ENCODE results near the gene NAAA.
A peak's percentile ranks its signal among the peaks of the same experiment; 100 is the strongest.
"Not testable (repeated sequence)": the region's sequence is repeated elsewhere in the genome, so short reads cannot be mapped to it uniquely, and the experiment has no call there.

NAAA gene

GRCh38 chr4:75953509-75953908 lies 12.7 kb upstream of the NAAA start:
- no peak overlapping the region for H3K27ac ChIP-seq (ENCODE audit: low read length)
- H3K36me3 ChIP-seq (ENCODE audit: control insufficient read depth in 1 of 2, insufficient read depth in 2 of 2, low read length in 2 of 2), result peaks cover 66 to 73% of the 10 kb centered on the region in 2 donors

GRCh38 chr4:75950213-75950815 lies 9.5 kb upstream of the NAAA start:
- Histone ChIP-seq H3K4me3 (ENCODE audit: low read depth in 1 of 2, low read length in 2 of 2) (no peak overlapping the region), H3K4me1 (ENCODE audit: control insufficient read depth in 1 of 2, insufficient read depth in 2 of 2, low read length in 2 of 2) (no peaks in the 10 kb centered on the region), H3K27me3 (ENCODE audit: low read depth, low read length) (no peaks in the 10 kb centered on the region), H3K9me3 (ENCODE audit: control insufficient read depth in 1 of 2, low read length in 2 of 2) (no peaks in the 10 kb centered on the region), H3K36me3 (ENCODE audit: control insufficient read depth in 1 of 2, insufficient read depth in 2 of 2, low read length in 2 of 2) (peaks cover 35 to 58% of the 10 kb centered on the region in 2 donors), H3K27ac (ENCODE audit: low read length) (no peak overlapping the region)

More at GRCh38 chr4:75953509-75953908, 12.7 kb upstream of the NAAA start:
- Histone ChIP-seq H3K4me1 (ENCODE audit: control insufficient read depth in 1 of 2, insufficient read depth in 2 of 2, low read length in 2 of 2) (no peaks in the 10 kb centered on the region), H3K4me3 (ENCODE audit: low read depth in 1 of 2, low read length in 2 of 2) (no peak overlapping the region), H3K27me3 (ENCODE audit: low read depth, low read length) (no peaks in the 10 kb centered on the region), H3K9me3 (ENCODE audit: control insufficient read depth in 1 of 2, low read length in 2 of 2) (no peaks in the 10 kb centered on the region)

- Histone ChIP-seq H3K4me3 (ENCODE audit: low read depth in 1 of 2, low read length in 2 of 2) (no peak overlapping the region), H3K9me3 (ENCODE audit: control insufficient read depth in 1 of 2, low read length in 2 of 2) (no peaks in the 10 kb centered on the region), H3K36me3 (ENCODE audit: control insufficient read depth in 1 of 2, insufficient read depth in 2 of 2, low read length in 2 of 2) (peaks cover 33 to 47% of the 10 kb centered on the region in 2 donors), H3K4me1 (ENCODE audit: control insufficient read depth in 1 of 2, insufficient read depth in 2 of 2, low read length in 2 of 2) (no peaks in the 10 kb centered on the region), H3K27me3 (ENCODE audit: low read depth, low read length) (no peaks in the 10 kb centered on the region), H3K27ac (ENCODE audit: low read length) (no peak overlapping the region)
These were observed 8.1 kb upstream of the NAAA start for GRCh38 chr4:75948822-75949444.

- H3K4me1 ChIP-seq (ENCODE audit: control insufficient read depth in 1 of 2, insufficient read depth in 2 of 2, low read length in 2 of 2), result no peaks in the 10 kb centered on the region
- no peaks in the 10 kb centered on the region for H3K9me3 ChIP-seq (ENCODE audit: control insufficient read depth in 1 of 2, low read length in 2 of 2)
- peak overlapping the region; percentile 79 to 97 for H3K4me3 ChIP-seq (ENCODE audit: low read depth in 1 of 2, low read length in 2 of 2)
- H3K36me3 ChIP-seq (ENCODE audit: control insufficient read depth in 1 of 2, insufficient read depth in 2 of 2, low read length in 2 of 2), result peaks cover 2 to 6% of the 10 kb centered on the region in 2 donors
- no peaks in the 10 kb centered on the region for H3K27me3 ChIP-seq (ENCODE audit: low read depth, low read length)
- H3K27ac ChIP-seq (ENCODE audit: low read length), result peak overlapping the region; percentile 51
These were observed 722 bp downstream of the NAAA start for GRCh38 chr4:75939890-75940691.

GRCh38 chr4:75935628-75936027 lies 5.2 kb downstream of the NAAA start:
- no peaks in the 10 kb centered on the region for H3K4me1 ChIP-seq (ENCODE audit: control insufficient read depth in 1 of 2, insufficient read depth in 2 of 2, low read length in 2 of 2)
- no peak overlapping the region for H3K4me3 ChIP-seq (ENCODE audit: low read depth in 1 of 2, low read length in 2 of 2)
- peaks cover 5 to 13% of the 10 kb centered on the region in 2 donors for H3K36me3 ChIP-seq (ENCODE audit: control insufficient read depth in 1 of 2, insufficient read depth in 2 of 2, low read length in 2 of 2)

GRCh38 chr4:75930152-75930551 lies 10.7 kb downstream of the NAAA start:
- Histone ChIP-seq H3K4me3 (ENCODE audit: low read depth in 1 of 2, low read length in 2 of 2) (no peak overlapping the region), H3K36me3 (ENCODE audit: control insufficient read depth in 1 of 2, insufficient read depth in 2 of 2, low read length in 2 of 2) (peaks cover 10 to 30% of the 10 kb centered on the region in 2 donors), H3K27ac (ENCODE audit: low read length) (no peak overlapping the region), H3K27me3 (ENCODE audit: low read depth, low read length) (no peaks in the 10 kb centered on the region), H3K4me1 (ENCODE audit: control insufficient read depth in 1 of 2, insufficient read depth in 2 of 2, low read length in 2 of 2) (no peaks in the 10 kb centered on the region), H3K9me3 (ENCODE audit: control insufficient read depth in 1 of 2, low read length in 2 of 2) (no peaks in the 10 kb centered on the region)

More at GRCh38 chr4:75935628-75936027, 5.2 kb downstream of the NAAA start:
- no peak overlapping the region for H3K27ac ChIP-seq (ENCODE audit: low read length)
- H3K9me3 ChIP-seq (ENCODE audit: control insufficient read depth in 1 of 2, low read length in 2 of 2), result no peaks in the 10 kb centered on the region
- H3K27me3 ChIP-seq (ENCODE audit: low read depth, low read length), result no peaks in the 10 kb centered on the region

- H3K36me3 ChIP-seq (ENCODE audit: control insufficient read depth in 1 of 2, insufficient read depth in 2 of 2, low read length in 2 of 2), result peaks cover 9 to 32% of the 10 kb centered on the region in 2 donors
- not testable (repeated sequence) for H3K27me3 ChIP-seq (ENCODE audit: low read depth, low read length); H3K27ac ChIP-seq (ENCODE audit: low read length); H3K4me3 ChIP-seq (ENCODE audit: low read depth in 1 of 2, low read length in 2 of 2); H3K9me3 ChIP-seq (ENCODE audit: control insufficient read depth in 1 of 2, low read length in 2 of 2); H3K4me1 ChIP-seq (ENCODE audit: control insufficient read depth in 1 of 2, insufficient read depth in 2 of 2, low read length in 2 of 2)
These were observed 15.9 kb downstream of the NAAA start for GRCh38 chr4:75924916-75925315.

GRCh38 chr4:75924309-75924827 lies 16.4 kb downstream of the NAAA start:
- Histone ChIP-seq H3K4me1 (ENCODE audit: control insufficient read depth in 1 of 2, insufficient read depth in 2 of 2, low read length in 2 of 2) (peaks cover 0 to 7% of the 10 kb centered on the region in 2 donors), H3K9me3 (ENCODE audit: control insufficient read depth in 1 of 2, low read length in 2 of 2) (no peaks in the 10 kb centered on the region), H3K27me3 (ENCODE audit: low read depth, low read length) (no peaks in the 10 kb centered on the region), H3K27ac (ENCODE audit: low read length) (no peak overlapping the region), H3K4me3 (ENCODE audit: low read depth in 1 of 2, low read length in 2 of 2) (no peak overlapping the region), H3K36me3 (ENCODE audit: control insufficient read depth in 1 of 2, insufficient read depth in 2 of 2, low read length in 2 of 2) (peaks cover 9 to 35% of the 10 kb centered on the region in 2 donors)

GRCh38 chr4:75922588-75922987 lies 18.2 kb downstream of the NAAA start:
- Histone ChIP-seq H3K27me3 (ENCODE audit: low read depth, low read length) (no peaks in the 10 kb centered on the region), H3K36me3 (ENCODE audit: control insufficient read depth in 1 of 2, insufficient read depth in 2 of 2, low read length in 2 of 2) (peaks cover 9 to 21% of the 10 kb centered on the region in 2 donors), H3K9me3 (ENCODE audit: control insufficient read depth in 1 of 2, low read length in 2 of 2) (no peaks in the 10 kb centered on the region), H3K4me1 (ENCODE audit: control insufficient read depth in 1 of 2, insufficient read depth in 2 of 2, low read length in 2 of 2) (peaks cover 0 to 7% of the 10 kb centered on the region in 2 donors), H3K4me3 (ENCODE audit: low read depth in 1 of 2, low read length in 2 of 2) (no peak overlapping the region), H3K27ac (ENCODE audit: low read length) (no peak overlapping the region)

GRCh38 chr4:75921910-75922309 lies 18.9 kb downstream of the NAAA start:
- Histone ChIP-seq H3K4me1 (ENCODE audit: control insufficient read depth in 1 of 2, insufficient read depth in 2 of 2, low read length in 2 of 2) (peaks cover 0 to 7% of the 10 kb centered on the region in 2 donors), H3K27me3 (ENCODE audit: low read depth, low read length) (no peaks in the 10 kb centered on the region), H3K4me3 (ENCODE audit: low read depth in 1 of 2, low read length in 2 of 2) (no peak overlapping the region), H3K27ac (ENCODE audit: low read length) (no peak overlapping the region), H3K36me3 (ENCODE audit: control insufficient read depth in 1 of 2, insufficient read depth in 2 of 2, low read length in 2 of 2) (peaks cover 9 to 20% of the 10 kb centered on the region in 2 donors), H3K9me3 (ENCODE audit: control insufficient read depth in 1 of 2, low read length in 2 of 2) (no peaks in the 10 kb centered on the region)

GRCh38 chr4:75920327-75920726 lies 20.5 kb downstream of the NAAA start:
- H3K36me3 ChIP-seq (ENCODE audit: control insufficient read depth in 1 of 2, insufficient read depth in 2 of 2, low read length in 2 of 2), result peaks cover 9 to 20% of the 10 kb centered on the region in 2 donors
- peaks cover 5 to 7% of the 10 kb centered on the region in 2 donors for H3K4me1 ChIP-seq (ENCODE audit: control insufficient read depth in 1 of 2, insufficient read depth in 2 of 2, low read length in 2 of 2)
- no peaks in the 10 kb centered on the region for H3K9me3 ChIP-seq (ENCODE audit: control insufficient read depth in 1 of 2, low read length in 2 of 2)
- H3K27me3 ChIP-seq (ENCODE audit: low read depth, low read length), result no peaks in the 10 kb centered on the region
- no peak overlapping the region for H3K4me3 ChIP-seq (ENCODE audit: low read depth in 1 of 2, low read length in 2 of 2)
- no peak overlapping the region for H3K27ac ChIP-seq (ENCODE audit: low read length)

Data from muscle layer of duodenum (tissue), 2 donors.